OCI-LY1 (cell line): ENCODE results near the gene LDHAL6B.

Source experiments
- EZH2 ChIP-seq: fragments of 200-600 bp; sonication (generic), shearing (Covaris generic); IDR thresholded peaks from 2 replicates; pipeline ENCODE4 v1.8.0; 2017; ENCODE audit warnings: borderline replicate concordance, mixed run types, mild to moderate bottlenecking, antibody characterized with exemption, low read length, moderate library complexity, mixed read lengths
- TF ChIP-seq, protein P1 (sequence below): fragments of 200-600 bp; sonication (generic), shearing (Covaris generic); IDR thresholded peaks from 2 replicates; pipeline ENCODE4 v1.5.1; 2017; ENCODE audit warnings: mild to moderate bottlenecking, antibody characterized with exemption, low read length, moderate library complexity, mixed read lengths

DNA sequence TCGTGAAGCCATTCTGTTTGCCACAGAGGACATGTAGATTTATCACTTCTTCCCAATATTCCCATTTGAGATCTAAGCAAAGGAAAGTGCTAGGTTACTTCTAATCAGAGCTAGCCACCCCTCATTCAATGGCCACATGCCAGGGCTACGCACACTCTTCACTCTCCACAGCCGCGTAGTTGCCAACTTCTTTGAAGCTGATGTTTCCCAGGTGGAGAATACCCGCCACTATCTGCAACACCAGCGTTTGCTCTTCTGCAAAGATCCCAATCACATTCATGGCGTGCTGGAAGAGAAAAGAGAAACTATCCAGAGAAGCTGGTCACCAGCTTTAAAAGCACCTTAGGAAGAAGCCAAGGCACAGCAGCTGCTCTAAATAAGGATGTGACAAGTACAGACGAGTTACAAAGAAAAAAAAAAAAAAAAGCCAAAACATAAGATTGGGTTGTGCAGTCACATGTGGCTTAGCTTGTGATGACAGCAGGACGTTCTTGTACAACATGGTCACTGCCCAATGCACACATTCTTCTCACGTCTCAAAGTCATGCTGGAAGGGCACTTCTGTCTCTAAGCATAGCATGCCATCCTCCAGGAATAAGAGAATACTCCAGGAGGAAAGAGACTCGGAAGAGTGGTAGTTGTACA lies 16.4 kb downstream of the LDHAL6B start:
- TF ChIP-seq, protein P1, sequence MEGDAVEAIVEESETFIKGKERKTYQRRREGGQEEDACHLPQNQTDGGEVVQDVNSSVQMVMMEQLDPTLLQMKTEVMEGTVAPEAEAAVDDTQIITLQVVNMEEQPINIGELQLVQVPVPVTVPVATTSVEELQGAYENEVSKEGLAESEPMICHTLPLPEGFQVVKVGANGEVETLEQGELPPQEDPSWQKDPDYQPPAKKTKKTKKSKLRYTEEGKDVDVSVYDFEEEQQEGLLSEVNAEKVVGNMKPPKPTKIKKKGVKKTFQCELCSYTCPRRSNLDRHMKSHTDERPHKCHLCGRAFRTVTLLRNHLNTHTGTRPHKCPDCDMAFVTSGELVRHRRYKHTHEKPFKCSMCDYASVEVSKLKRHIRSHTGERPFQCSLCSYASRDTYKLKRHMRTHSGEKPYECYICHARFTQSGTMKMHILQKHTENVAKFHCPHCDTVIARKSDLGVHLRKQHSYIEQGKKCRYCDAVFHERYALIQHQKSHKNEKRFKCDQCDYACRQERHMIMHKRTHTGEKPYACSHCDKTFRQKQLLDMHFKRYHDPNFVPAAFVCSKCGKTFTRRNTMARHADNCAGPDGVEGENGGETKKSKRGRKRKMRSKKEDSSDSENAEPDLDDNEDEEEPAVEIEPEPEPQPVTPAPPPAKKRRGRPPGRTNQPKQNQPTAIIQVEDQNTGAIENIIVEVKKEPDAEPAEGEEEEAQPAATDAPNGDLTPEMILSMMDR = no peak
- no peak for TF ChIP-seq EZH2
